ENCODE data around the gene DIAPH2.

DNA sequence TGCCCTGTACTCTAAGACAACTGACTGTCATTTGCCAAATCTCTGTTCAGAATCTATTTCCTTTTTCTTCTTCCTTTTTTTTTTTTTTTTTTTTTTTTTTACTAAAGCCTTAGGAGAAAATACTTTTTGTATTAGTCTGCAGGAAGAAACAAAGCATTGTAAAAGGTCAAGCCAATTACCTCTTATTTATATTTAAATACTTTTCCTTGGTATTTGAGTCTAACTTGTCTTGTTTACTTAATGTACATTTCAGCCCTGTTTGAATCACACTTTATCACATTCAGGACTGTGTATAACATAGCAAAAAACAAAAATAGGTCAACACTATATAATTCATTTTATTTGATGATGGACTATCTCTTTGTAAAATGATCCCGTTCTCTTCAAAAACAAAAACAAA, 461.3 kb downstream of the DIAPH2 start:
- TF ChIP-seq, protein P1, sequence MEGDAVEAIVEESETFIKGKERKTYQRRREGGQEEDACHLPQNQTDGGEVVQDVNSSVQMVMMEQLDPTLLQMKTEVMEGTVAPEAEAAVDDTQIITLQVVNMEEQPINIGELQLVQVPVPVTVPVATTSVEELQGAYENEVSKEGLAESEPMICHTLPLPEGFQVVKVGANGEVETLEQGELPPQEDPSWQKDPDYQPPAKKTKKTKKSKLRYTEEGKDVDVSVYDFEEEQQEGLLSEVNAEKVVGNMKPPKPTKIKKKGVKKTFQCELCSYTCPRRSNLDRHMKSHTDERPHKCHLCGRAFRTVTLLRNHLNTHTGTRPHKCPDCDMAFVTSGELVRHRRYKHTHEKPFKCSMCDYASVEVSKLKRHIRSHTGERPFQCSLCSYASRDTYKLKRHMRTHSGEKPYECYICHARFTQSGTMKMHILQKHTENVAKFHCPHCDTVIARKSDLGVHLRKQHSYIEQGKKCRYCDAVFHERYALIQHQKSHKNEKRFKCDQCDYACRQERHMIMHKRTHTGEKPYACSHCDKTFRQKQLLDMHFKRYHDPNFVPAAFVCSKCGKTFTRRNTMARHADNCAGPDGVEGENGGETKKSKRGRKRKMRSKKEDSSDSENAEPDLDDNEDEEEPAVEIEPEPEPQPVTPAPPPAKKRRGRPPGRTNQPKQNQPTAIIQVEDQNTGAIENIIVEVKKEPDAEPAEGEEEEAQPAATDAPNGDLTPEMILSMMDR (IDR thresholded peaks at IDR 0.05; ENCODE audit: low read depth, low read length): no peak
- TF ChIP-seq POLR2A (IDR thresholded peaks at IDR 0.05; ENCODE audit: extremely low read depth, insufficient read length): no peak
- TF ChIP-seq, protein P2, sequence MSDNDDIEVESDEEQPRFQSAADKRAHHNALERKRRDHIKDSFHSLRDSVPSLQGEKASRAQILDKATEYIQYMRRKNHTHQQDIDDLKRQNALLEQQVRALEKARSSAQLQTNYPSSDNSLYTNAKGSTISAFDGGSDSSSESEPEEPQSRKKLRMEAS (IDR thresholded peaks at IDR 0.05; ENCODE audit: low read depth, low read length): no peak

Data from NB4 (cell line).